HG03045 (cell line): Measurements from ENCODE around the gene LINGO3.
"Not testable (repeated sequence)": the region's sequence is repeated elsewhere in the genome, so short reads cannot be mapped to it uniquely, and the experiment has no call there.

Experiments
- ATAC-seq: cut with Tn5 transposase; IDR thresholded peaks from one replicate; pipeline ENCODE4 v1.9.1; 2021; ENCODE audit warnings: mild to moderate bottlenecking, moderate library complexity; ENCODE audit not compliant: unreplicated experiment

LINGO3 gene

GRCh38 chr19:2282062-2282861 lies 25.7 kb downstream of the LINGO3 start, which contains the start of gene PEAK3:
Gene PEAK3 (minus strand): TSS chr19:2282175. CDS start chr19:2280931, 1,244 bp downstream.
- ATAC-seq, result no peak

- not testable (repeated sequence) for ATAC-seq
Measured at GRCh38 chr19:2281265-2282061, 26.5 kb downstream of the LINGO3 start.

GRCh38 chr19:2280633-2281264 lies 27.2 kb downstream of the LINGO3 start:
- no peak for ATAC-seq

GRCh38 chr19:2278459-2279158 lies 29.3 kb downstream of the LINGO3 start:
- no peak for ATAC-seq

GRCh38 chr19:2277138-2277537 lies 30.8 kb downstream of the LINGO3 start:
- ATAC-seq, result no peak

GRCh38 chr19:2276429-2276986 lies 31.4 kb downstream of the LINGO3 start:
- ATAC-seq, result no peak

- no peak for ATAC-seq
Measured at GRCh38 chr19:2275588-2276428, 32.1 kb downstream of the LINGO3 start.

- ATAC-seq, result no peak
Measured at GRCh38 chr19:2274931-2275535, 32.9 kb downstream of the LINGO3 start.

GRCh38 chr19:2274185-2274711 lies 33.7 kb downstream of the LINGO3 start:
- no peak for ATAC-seq

GRCh38 chr19:2273356-2274184 lies 34.4 kb downstream of the LINGO3 start:
- no peak for ATAC-seq

GRCh38 chr19:2271234-2272103 lies 36.5 kb downstream of the LINGO3 start:
- ATAC-seq, result no peak

GRCh38 chr19:2270423-2271233 lies 37.3 kb downstream of the LINGO3 start:
- ATAC-seq, result no peak

- ATAC-seq, result no peak
Measured at GRCh38 chr19:2270157-2270422, 37.9 kb downstream of the LINGO3 start.

- ATAC-seq, result peak; percentile 57
Measured at GRCh38 chr19:2269244-2270156, 38.5 kb downstream of the LINGO3 start.

GRCh38 chr19:2268861-2269243 lies 39.1 kb downstream of the LINGO3 start:
- no peak for ATAC-seq

- no peak for ATAC-seq
Measured at GRCh38 chr19:2268480-2268830, 39.5 kb downstream of the LINGO3 start.
